ENCODE data around the gene PCDHB1.

DNA sequence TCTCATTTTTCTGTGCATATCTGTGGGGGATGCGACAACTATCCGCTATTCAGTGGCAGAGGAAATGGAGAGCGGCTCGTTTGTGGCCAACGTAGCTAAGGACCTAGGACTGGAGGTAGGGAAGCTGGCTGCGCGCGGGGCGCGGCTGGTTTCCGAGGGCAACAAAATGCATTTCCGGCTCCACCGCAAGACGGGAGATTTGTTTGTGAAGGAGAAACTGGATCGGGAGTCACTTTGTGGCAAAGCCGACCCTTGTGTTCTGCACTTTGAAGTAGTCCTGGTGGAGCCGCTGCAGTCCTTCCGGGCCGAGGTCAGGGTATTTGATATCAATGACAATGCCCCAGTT lies 320 bp downstream of the PCDHB1 start:
- TF ChIP-seq, protein P1, sequence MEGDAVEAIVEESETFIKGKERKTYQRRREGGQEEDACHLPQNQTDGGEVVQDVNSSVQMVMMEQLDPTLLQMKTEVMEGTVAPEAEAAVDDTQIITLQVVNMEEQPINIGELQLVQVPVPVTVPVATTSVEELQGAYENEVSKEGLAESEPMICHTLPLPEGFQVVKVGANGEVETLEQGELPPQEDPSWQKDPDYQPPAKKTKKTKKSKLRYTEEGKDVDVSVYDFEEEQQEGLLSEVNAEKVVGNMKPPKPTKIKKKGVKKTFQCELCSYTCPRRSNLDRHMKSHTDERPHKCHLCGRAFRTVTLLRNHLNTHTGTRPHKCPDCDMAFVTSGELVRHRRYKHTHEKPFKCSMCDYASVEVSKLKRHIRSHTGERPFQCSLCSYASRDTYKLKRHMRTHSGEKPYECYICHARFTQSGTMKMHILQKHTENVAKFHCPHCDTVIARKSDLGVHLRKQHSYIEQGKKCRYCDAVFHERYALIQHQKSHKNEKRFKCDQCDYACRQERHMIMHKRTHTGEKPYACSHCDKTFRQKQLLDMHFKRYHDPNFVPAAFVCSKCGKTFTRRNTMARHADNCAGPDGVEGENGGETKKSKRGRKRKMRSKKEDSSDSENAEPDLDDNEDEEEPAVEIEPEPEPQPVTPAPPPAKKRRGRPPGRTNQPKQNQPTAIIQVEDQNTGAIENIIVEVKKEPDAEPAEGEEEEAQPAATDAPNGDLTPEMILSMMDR (IDR thresholded peaks at IDR 0.05) = no peak
- no peak for TF ChIP-seq POLR2A (IDR thresholded peaks at IDR 0.05)
